HG02678 (cell line): ENCODE measurements around the gene DQX1.
"Not testable (repeated sequence)": the region's sequence is repeated elsewhere in the genome, so short reads cannot be mapped to it uniquely, and the experiment has no call there.

Experiments used
- ATAC-seq: cut with Tn5 transposase; IDR thresholded peaks from one replicate; pipeline ENCODE4 v1.9.1; 2021; ENCODE audit warnings: mild to moderate bottlenecking, moderate library complexity; ENCODE audit not compliant: unreplicated experiment

The DQX1 gene

GRCh38 chr2:74497777-74498499, 28.1 kb downstream of the DQX1 start:
- peak; percentile 37 for ATAC-seq

GRCh38 chr2:74496997-74497776, 28.8 kb downstream of the DQX1 start:
- no peak for ATAC-seq

- ATAC-seq = no peak
Observed at GRCh38 chr2:74495440-74495839, 30.6 kb downstream of the DQX1 start.

- ATAC-seq = no peak
Observed at GRCh38 chr2:74493546-74493945, 32.5 kb downstream of the DQX1 start.

GRCh38 chr2:74491648-74492544, 34.1 kb downstream of the DQX1 start:
- ATAC-seq = no peak

GRCh38 chr2:74489906-74490305, 36.1 kb downstream of the DQX1 start:
- no peak for ATAC-seq

- no peak for ATAC-seq
Observed at GRCh38 chr2:74488643-74489481, 37.2 kb downstream of the DQX1 start.

- ATAC-seq = no peak
Observed at GRCh38 chr2:74486141-74486540, 39.9 kb downstream of the DQX1 start.

GRCh38 chr2:74483675-74484164, 42.3 kb downstream of the DQX1 start:
- not testable (repeated sequence) for ATAC-seq

GRCh38 chr2:74482801-74483674, 43.0 kb downstream of the DQX1 start, which contains the start of the genes CCDC142 and TTC31:
Gene CCDC142 (minus strand): TSS chr2:74482998. CDS start chr2:74482837, 161 bp downstream.
Gene TTC31 (plus strand): TSS chr2:74483081. CDS start chr2:74483096, 15 bp downstream.
- ATAC-seq = peak; percentile 92

- peak; percentile 40 for ATAC-seq
Observed at GRCh38 chr2:74481961-74482800, 43.9 kb downstream of the DQX1 start.

GRCh38 chr2:74481431-74481830, 44.6 kb downstream of the DQX1 start:
- no peak for ATAC-seq

- ATAC-seq = no peak
Observed at GRCh38 chr2:74474899-74475298, 51.1 kb downstream of the DQX1 start.

GRCh38 chr2:74474481-74474880, 51.5 kb downstream of the DQX1 start:
- no peak for ATAC-seq

- ATAC-seq = no peak
Observed at GRCh38 chr2:74472945-74473258, 53.1 kb downstream of the DQX1 start.

GRCh38 chr2:74472086-74472944, 53.7 kb downstream of the DQX1 start, which contains the start of gene MRPL53:
Gene MRPL53 (minus strand): TSS chr2:74472680. CDS start chr2:74472660, 20 bp downstream.
- ATAC-seq = peak; percentile 88
